Sigmoid colon (tissue), 4 donors: Measurements from ENCODE around the gene RIMS1.

Experiments
- POLR2A ChIP-seq, 2 donors: fragments of 450-650 bp; IDR thresholded peaks; one replicate each; pipeline ENCODE4 v1.6.1; 2016; ENCODE audit warnings: antibody characterized with exemption in 2 of 2, mild to moderate bottlenecking in 2 of 2, moderate library complexity in 2 of 2
- POLR2AphosphoS5 ChIP-seq, 4 donors: sonication (generic); formaldehyde crosslinking; IDR thresholded peaks; one replicate each; pipeline ENCODE4 v1.6.1; 2017; ENCODE audit warnings: antibody characterized with exemption in 4 of 4
- TF ChIP-seq, protein P1 (sequence below), 4 experiments: fragments of 450-650 bp in 3 of 4; fragments of 200-600 bp in 1 of 4; IDR thresholded peaks; one replicate each; pipeline ENCODE4 v1.5.1; 2016 to 2019; ENCODE audit warnings: antibody characterized with exemption in 4 of 4, mild to moderate bottlenecking in 3 of 4, moderate library complexity in 2 of 4

DNA sequence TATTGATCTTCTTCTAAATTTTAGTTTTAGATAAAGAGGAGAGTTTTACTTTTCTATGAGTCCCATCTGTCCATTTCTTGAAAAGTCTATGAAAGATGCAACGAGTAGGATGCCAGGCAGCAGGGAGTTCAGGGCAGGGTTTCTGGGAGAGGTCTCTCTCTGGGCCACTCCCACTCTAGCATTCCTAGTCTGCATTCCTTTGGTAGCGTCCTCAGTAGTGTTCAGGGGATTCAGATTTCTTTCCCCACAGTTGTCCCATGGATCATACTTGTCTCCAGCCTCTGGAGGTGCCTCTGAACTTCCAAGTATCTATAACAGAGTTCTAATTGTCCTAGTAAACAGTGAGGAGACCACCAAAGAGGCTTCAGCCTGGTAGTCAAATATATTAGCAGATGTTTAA lies 225.3 kb downstream of the RIMS1 start:
- TF ChIP-seq, protein P1, sequence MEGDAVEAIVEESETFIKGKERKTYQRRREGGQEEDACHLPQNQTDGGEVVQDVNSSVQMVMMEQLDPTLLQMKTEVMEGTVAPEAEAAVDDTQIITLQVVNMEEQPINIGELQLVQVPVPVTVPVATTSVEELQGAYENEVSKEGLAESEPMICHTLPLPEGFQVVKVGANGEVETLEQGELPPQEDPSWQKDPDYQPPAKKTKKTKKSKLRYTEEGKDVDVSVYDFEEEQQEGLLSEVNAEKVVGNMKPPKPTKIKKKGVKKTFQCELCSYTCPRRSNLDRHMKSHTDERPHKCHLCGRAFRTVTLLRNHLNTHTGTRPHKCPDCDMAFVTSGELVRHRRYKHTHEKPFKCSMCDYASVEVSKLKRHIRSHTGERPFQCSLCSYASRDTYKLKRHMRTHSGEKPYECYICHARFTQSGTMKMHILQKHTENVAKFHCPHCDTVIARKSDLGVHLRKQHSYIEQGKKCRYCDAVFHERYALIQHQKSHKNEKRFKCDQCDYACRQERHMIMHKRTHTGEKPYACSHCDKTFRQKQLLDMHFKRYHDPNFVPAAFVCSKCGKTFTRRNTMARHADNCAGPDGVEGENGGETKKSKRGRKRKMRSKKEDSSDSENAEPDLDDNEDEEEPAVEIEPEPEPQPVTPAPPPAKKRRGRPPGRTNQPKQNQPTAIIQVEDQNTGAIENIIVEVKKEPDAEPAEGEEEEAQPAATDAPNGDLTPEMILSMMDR (IDR thresholded peaks at IDR 0.05): no peak
- TF ChIP-seq POLR2A (IDR thresholded peaks at IDR 0.05): no peak
- no peak for TF ChIP-seq POLR2AphosphoS5 (IDR thresholded peaks at IDR 0.05)
